Measurements from ENCODE around the gene FOXP4.

Gene FOXP4

GRCh38 chr6:41644297-41644879, 98.2 kb downstream of the FOXP4 start:
- no peak for DNase-seq (ENCODE audit: low read depth in 2 of 2)

- no peak for DNase-seq (ENCODE audit: low read depth in 2 of 2)
These were observed 98.9 kb downstream of the FOXP4 start for GRCh38 chr6:41645007-41645618.

DNA sequence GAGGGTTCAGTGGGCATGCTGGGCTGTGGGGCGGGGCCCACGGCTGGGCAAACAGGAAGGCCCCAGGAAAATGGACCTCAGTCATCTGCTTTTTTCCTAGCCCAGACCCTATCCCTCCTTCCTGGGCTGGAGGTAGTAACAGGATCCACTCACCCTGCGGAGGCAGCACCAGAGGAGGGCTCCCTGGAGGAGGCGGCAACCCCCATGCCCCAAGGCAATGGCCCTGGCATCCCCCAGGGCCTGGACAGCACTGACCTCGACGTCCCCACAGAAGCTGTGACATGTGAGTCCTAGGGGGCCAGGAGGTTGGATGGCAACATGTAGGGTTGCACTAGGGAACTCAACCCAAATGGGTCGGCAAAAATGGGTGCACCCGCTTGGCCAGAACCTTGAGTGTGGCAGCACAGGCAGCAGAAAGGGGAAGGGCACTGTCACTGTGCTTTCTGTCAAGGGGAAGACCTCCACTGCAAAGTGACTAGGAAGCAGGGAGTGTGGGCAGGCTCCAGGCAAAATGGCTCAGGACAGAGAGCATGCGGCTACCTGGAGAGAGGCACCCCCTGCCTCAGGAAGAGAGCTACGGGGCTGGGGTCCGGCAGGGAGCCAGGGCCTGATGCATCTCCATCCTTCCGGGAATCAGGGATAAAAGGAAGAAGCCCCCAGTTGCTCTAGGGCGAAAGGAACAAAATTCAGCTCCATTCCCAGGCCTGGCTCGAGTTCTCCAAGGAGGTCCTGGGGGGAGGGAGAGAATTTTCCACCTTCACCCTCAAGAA, 100.0 kb downstream of the FOXP4 start:
- DNase-seq (ENCODE audit: low read depth in 2 of 2): no peak

- no peak for DNase-seq (ENCODE audit: low read depth in 2 of 2)
These were observed 100.9 kb downstream of the FOXP4 start for GRCh38 chr6:41647061-41647511.

DNA sequence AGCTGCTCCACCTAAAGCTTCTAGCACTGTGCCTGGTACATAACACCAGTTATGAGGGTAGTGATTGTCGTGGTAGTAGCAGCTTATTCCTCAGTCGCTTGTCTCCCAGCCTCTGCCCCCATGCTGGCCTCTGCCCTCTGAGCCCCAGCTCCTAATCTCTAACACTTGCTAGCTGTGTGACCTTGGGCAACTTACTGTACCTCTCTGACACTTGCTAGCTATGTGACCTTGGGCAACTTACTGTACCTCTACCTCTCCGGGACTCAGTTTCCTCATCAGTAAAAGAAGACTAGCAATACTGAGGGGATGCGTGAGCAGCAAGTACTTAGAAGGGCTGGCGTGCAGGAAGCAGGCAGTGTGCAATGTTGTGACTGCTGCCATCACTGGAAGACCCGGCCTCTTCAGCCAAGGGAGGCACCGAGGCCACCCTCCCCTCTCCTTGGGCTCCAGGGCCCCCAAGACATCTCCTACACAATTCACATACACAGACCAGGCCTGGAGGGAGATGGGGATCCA, 101.9 kb downstream of the FOXP4 start:
- no peak for DNase-seq (ENCODE audit: low read depth in 2 of 2)

- no peak for DNase-seq (ENCODE audit: low read depth in 2 of 2)
These were observed 102.7 kb downstream of the FOXP4 start for GRCh38 chr6:41648921-41649320.

DNA sequence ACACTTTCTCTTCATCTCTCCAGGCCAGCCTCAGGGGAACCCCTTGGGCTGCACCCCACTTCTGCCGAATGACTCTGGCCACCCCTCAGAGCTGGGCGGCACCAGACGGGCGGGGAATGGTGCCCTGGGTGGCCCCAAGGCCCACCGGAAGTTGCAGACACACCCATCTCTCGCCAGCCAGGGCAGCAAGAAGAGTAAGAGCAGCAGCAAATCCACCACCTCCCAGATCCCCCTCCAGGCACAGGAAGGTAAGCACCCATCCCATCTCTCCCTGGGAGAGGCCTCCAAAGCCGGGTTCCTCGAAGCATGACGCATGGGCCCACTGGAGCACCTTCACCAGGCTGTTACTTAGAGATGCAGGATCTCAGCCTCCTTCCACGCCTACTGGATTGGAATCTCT, 103.4 kb downstream of the FOXP4 start:
- DNase-seq (ENCODE audit: low read depth in 2 of 2): no peak

- no peak for DNase-seq (ENCODE audit: low read depth in 2 of 2)
These were observed 103.9 kb downstream of the FOXP4 start for GRCh38 chr6:41650120-41650519.

GRCh38 chr6:41651246-41651961, 105.2 kb downstream of the FOXP4 start:
- no peak for DNase-seq (ENCODE audit: low read depth in 2 of 2)

All from fibroblast of skin of left biceps (primary cell).